HG03135 (cell line): ENCODE measurements around the gene DDT.
"Not testable (repeated sequence)": the region's sequence is repeated elsewhere in the genome, so short reads cannot be mapped to it uniquely, and the experiment has no call there.

Experiments
- ATAC-seq: cut with Tn5 transposase; IDR thresholded peaks from one replicate; pipeline ENCODE4 v1.9.1; 2021; ENCODE audit warnings: mild to moderate bottlenecking, moderate library complexity; ENCODE audit not compliant: unreplicated experiment

The DDT gene

GRCh38 chr22:23974345-23974744, at the start of gene DDT:
Gene DDT (minus strand): TSS chr22:23974441. CDS start chr22:23974414, 27 bp downstream.
- peak; percentile 86 for ATAC-seq

- ATAC-seq, result no peak
These were observed 49.1 kb upstream of the DDT start for GRCh38 chr22:24023204-24023789.

GRCh38 chr22:24021304-24021703, 47.1 kb upstream of the DDT start:
- no peak for ATAC-seq

- ATAC-seq, result no peak
These were observed 41.9 kb upstream of the DDT start for GRCh38 chr22:24016156-24016555.

- no peak for ATAC-seq
These were observed 37.5 kb upstream of the DDT start for GRCh38 chr22:24011735-24012068.

- no peak for ATAC-seq
These were observed 35.8 kb upstream of the DDT start for GRCh38 chr22:24010018-24010391.

- no peak for ATAC-seq
These were observed 35.2 kb upstream of the DDT start for GRCh38 chr22:24009227-24010017.

GRCh38 chr22:24008381-24009226, 34.4 kb upstream of the DDT start:
- ATAC-seq, result no peak

GRCh38 chr22:24008022-24008283, 33.7 kb upstream of the DDT start:
- no peak for ATAC-seq

GRCh38 chr22:24007253-24008021, 33.2 kb upstream of the DDT start:
- ATAC-seq, result no peak

- ATAC-seq, result no peak
These were observed 32.6 kb upstream of the DDT start for GRCh38 chr22:24006914-24007214.

- ATAC-seq, result no peak
These were observed 32.1 kb upstream of the DDT start for GRCh38 chr22:24006207-24006913.

GRCh38 chr22:24005201-24005600, 31.0 kb upstream of the DDT start, which contains the start of gene GSTT4:
Gene GSTT4 (minus strand): TSS chr22:24005453. CDS start chr22:24005356, 97 bp downstream.
- ATAC-seq, result no peak

- ATAC-seq, result no peak
These were observed 29.6 kb upstream of the DDT start for GRCh38 chr22:24003887-24004286.

- ATAC-seq, result no peak
These were observed 28.6 kb upstream of the DDT start for GRCh38 chr22:24002851-24003250.

- ATAC-seq, result no peak
These were observed 28.0 kb upstream of the DDT start for GRCh38 chr22:24002272-24002671.

GRCh38 chr22:24001314-24001713, 27.1 kb upstream of the DDT start:
- no peak for ATAC-seq

- ATAC-seq, result not testable (repeated sequence)
These were observed 25.5 kb upstream of the DDT start for GRCh38 chr22:23999779-24000178.

GRCh38 chr22:23997092-23997491, 22.9 kb upstream of the DDT start:
- ATAC-seq, result no peak

- not testable (repeated sequence) for ATAC-seq
These were observed 19.4 kb upstream of the DDT start for GRCh38 chr22:23993581-23994177.
